Activated CD4-positive, CD25-positive, alpha-beta regulatory T cell treated with anti-CD3 and anti-CD28 coated beads, Interleukin-2, amount 50 U/mL, for 72 hours (primary cell): ENCODE data around the gene MEF2D.
A peak's percentile ranks its signal among the peaks of the same experiment; 100 is the strongest.

Source experiments
- DNase-seq: peaks from one replicate; pipeline ENCODE4 v3.0.0; 2021

Gene MEF2D

DNA sequence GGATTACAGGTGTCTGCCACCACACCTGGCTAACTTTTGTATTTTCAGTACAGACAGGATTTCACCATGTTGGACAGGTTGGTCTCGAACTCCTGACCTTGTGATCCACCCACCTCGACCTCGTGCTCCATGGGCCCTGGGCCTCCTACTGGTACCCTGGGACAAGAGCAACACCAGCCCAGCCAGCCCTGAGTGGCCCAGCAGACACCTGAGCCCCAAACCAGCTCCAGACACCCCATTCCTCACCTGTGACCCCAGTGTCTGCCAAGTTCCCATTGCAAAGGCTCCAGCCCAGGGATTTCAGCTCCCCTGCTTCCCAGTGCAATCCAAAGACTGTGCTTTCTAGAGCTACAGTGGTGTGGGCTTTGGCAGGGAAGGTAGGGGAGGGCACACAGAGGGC, 14.6 kb downstream of the MEF2D start:
- no peak for DNase-seq

DNA sequence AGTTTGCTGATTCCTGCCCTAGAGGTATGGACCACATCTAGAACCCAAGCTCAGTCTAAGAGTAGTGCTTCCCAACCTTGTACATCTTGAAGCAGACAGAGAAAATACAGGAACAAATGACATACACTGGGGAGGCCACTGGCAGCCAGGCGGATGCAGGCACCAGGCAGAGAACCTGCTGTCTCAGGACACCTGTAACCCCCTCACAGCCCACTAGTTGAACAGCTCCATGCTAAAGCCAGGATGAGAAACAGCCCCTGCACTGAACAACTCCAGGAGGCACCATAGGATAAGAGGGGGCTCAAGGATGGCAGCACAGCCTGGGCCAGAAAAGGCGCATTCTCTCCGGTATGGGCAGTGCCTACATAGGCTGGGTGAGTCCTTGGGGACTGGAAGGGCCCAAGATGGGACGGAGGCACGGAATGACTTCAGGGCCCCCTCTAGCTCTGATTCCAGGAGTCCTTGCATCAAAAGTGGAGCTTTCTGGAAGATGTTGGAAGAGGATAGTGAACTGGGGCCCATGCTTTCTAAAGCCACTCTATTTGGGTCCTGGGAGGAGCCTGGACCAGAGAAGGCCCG, 16.0 kb downstream of the MEF2D start:
- DNase-seq = no peak

GRCh38 chr1:156483397-156483796, 17.2 kb downstream of the MEF2D start:
- no peak for DNase-seq

DNA sequence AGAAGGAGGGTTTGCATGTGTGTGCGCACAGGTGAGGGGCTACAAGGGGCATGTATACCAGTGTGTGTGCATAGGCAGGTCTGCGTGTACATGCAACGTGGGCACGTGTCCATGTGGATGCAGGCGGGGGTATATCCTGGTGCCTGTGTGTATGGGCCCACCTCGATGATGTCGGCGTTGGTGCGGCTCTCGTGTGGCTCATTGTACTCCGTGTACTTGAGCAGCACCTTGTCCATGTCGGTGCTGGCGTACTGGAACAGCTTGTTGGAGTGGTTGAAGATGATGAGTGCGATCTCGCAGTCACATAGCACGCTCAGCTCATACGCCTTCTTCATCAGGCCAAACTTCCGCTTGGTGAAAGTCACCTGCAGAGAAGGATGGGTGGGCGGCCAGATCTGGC, 18.3 kb downstream of the MEF2D start:
- DNase-seq = no peak

DNA sequence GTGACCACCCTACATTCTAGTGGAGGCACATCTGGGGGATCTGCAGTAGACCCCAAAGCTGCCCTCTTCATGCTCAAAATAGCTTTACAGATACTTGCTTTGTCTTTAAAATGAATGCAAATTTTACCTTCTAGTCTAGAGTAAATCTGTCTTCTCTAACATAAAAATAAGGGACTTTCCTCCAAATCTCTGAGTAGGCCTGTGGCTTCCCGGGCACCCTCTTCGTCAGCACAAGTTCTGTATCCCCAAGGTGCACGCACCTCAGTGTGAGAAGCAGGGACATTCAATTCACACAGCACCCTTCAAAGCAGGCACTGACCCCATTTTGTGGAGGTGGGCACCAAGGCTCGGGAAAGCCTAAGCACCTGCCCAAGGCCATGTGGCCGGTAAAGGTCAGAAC, 19.0 kb downstream of the MEF2D start:
- no peak for DNase-seq

GRCh38 chr1:156480411-156481192, 20.0 kb downstream of the MEF2D start:
- peak; percentile 76 for DNase-seq

DNA sequence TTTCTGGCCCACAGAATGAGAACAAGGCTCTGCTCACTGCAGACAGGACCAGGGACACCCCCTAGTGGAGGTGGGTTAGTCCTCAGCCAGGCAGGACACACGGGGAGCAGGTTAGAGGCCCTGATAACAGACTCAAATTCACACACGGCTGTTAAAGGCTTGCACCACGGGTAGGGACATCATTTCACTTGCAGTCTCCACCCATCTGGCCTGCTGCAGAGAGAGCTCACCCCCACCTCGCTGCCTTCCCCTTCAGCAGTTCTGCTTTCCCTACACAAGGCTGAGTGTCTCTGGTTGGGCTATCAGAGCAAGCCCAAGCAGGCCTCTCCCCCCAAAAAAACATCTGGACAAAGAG, 20.6 kb downstream of the MEF2D start:
- no peak for DNase-seq

GRCh38 chr1:156479093-156480015, 21.2 kb downstream of the MEF2D start:
- DNase-seq = no peak

- no peak for DNase-seq
Measured at GRCh38 chr1:156478250-156478627, 22.3 kb downstream of the MEF2D start.

DNA sequence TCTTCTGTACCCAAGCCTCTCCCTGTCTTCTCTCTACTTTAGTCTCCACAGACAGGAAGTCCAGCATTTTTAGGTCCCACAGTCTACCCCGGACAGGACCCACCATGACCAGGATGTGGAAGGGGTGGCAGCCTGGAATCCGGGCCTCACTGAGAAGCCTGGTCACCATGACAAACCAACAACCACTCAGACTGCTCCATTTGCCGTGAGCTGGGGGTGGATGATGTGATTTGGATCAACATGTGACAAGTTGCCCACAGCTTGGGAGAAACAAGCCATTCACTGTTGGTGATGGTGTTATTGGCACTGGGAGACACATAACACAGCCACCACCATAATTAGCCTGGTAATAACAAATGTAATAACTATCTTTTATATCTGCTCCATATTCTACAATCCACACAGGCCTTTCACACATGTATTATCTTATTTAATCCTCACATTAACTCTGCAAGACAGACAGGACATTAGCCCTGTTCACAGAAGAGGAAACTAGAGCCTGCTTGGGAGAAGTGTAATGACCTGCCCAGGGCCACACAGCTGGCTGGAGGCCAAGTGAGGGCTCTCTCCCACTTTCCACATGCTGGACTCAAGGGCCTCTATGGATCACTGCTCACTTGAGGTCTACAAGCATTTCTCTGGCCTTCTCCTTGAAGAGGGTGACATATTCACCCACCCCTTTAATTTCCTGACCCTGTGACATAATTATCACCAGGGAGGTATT, 22.9 kb downstream of the MEF2D start:
- no peak for DNase-seq

DNA sequence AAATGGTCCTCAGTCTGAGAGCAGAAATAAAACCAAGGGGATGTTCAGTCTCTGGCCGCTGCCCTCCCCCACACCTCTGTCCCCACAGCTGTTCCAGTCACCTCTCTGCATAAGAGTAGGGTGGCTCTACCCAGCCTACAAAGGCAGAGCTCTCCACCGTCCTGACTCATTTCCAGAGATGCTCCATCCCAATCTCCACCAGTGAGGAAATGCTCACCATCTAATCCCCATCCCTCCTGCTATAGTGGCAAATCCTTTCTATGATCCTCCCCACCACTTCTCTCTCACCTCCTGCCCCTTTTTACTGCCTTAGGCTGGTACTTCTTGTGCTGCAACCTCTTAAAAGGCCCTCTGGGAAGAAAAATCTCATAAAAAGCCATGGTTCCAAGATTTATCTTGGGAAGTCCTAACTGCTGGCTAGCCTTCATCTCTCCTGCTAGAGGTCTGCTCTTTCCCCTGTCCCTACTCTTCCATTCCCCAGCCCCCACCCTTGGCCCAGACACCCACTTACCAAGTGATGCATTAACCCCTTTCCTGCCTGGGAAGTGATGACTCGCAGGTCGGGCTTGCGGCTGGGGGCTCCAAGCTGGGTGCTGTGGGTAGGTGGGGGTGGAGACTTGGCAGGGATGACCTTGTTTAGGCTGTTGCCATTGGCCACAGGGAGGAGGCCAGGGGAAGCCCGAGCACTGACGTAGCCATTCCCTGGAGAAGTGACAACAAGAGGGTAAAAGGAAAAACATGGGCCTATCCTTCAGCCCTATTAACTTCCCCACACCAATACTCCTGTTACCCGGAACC, 23.9 kb downstream of the MEF2D start:
- no peak for DNase-seq

GRCh38 chr1:156475568-156476500, 24.7 kb downstream of the MEF2D start:
- no peak for DNase-seq

DNA sequence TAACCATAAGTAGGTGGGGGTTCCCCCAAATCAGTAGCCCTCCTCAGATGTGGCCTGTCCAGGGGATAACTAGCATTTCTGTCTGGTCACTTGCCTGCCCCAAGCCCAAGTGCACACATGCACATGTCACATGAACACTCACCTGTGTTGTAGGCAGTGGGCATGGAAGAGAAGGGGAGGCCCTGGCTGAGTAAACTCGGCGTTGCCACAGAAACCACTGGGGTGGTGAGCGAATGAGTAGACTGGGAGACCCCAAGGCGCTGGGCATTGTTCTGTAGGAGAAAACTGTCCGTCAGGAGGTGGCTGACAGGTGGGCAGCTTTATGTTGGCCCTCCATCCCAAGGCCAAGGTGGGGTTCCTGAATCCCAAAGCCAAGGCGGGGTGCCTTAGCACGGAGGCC, 25.6 kb downstream of the MEF2D start:
- DNase-seq = no peak

GRCh38 chr1:156471496-156472490, 28.8 kb downstream of the MEF2D start:
- DNase-seq = no peak

- no peak for DNase-seq
Measured at GRCh38 chr1:156470473-156470872, 30.1 kb downstream of the MEF2D start.

DNA sequence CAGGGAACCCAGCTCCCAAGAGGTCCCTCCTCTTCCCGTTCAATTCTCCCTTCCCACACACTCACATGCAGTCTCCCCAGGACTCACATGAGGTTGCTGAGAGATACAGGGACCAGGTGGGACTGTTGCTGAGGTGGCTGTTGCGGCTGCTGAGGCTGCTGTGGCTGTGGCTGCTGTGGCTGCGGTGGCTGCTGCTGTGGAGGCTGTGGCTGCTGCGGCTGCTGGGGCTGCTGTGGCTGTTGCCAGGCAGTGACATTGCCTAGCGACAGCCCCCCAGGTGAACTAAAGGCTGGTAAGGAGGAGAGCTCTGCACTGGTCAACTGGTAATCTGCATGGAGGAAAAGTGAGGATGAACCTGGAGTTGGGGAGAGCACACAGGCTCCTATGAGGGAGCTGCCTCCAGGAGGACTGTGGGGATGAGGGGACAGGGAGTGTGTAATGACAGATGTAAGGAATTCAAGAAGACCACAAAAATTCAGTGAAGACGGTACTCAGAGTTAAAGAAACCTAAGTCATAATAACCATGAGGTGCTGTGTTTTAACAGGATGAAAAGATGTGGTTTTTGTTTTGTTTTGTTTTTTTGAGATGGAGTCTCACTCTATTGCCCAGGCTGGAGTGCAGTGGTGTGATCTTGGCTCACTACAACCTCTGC, 31.8 kb downstream of the MEF2D start:
- no peak for DNase-seq

DNA sequence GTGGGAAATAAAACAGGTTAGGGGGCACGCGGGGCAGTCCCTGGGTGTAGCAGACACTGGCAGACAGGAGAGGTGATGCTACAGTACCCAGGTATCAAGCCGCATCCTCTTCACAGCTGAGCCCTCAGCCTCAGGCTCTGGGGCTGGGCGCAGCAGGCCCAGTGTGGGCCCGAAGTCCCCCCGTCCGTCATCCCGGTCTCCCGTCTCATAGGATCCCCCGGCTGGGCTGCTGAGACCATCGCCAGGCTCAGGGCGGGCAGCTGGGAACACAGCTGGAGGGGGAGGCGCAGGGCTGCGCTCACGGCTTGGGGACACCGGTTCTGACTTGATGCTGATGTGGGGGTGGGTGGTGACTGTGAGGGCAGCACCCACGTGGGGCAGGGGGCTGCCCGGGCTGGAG, 32.7 kb downstream of the MEF2D start:
- no peak for DNase-seq

DNA sequence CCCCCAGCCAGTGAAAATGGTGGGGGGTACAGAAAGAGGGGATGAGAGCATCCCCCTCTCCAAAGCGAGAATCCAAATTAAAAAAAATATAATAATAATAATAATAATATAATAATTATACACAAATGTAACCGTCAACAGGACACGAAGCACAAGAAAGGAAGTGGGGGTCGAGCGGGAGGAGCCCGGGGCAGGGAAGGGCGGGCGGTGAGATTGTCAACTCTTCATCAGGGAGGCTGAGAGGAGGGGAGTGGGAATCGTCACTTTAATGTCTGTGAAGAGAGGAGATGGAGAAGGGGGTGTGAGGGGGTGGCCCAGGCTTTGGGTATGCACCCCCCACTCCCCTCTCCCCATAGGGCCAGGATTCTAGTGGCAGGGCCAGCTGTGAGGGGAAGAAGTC, 33.2 kb downstream of the MEF2D start:
- no peak for DNase-seq

DNA sequence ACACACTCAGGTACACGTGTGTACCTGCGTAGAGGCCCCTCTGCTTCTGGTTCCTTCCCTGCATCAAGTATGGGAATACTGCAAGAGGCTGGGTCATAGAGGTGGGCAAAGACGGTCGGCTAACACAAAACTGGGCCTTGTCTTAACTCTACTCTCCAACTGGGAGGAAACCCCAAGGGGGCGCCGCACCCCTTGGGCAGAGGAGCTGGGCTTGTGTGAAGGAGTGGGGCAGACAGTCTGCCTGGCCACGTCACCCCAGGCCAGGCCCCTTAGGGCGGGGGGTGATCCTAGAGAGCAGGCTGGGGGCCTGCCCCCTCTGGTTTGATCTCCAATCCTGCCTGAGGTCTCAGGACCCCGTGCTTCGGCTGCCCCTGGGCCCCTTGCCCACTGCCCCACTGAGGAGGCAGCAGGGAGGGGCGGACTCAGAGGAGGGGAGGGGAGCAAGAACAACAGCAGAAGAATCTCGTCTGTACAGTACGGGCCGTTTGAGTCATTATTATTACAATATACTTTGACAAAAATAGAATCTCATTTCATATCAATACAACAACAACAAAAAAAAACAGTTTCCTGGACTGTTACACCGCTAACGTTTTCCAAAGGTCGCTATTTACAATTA, 34.7 kb downstream of the MEF2D start:
- DNase-seq = no peak
